ENCODE results near the gene GRIK3. TPM values are rescaled to one million over a fixed set of nuclear protein-coding genes. Genes with fewer than 3 reads are reported as not detected.

GRIK3 gene
- total RNA-seq, 1 donor from 2014 or later, result 0.27 TPM

DNA sequence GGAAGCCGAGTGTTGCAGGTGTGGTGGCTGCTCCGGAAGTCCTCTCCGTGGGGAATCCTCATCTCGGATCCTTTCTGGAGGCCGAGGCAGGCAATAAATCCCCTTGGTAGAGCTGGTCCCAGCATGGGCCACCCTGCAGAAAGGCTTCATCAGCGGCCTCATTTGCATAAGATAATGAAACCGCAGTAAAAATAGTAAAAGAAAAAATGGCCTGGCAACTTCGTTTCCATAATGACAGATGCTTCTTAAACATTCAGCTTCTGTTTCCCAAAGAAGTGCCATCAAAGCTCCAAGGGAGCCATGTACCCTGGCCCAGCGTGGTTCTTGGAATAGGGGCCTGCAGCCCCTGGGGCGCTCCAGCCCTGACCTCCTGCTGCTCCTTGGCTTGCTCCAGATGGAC lies 244.1 kb downstream of the GRIK3 start:
- H3K4me3 ChIP-seq, result no peak overlapping the region
- DNase-seq (no peak), ATAC-seq (no peak)
- H3K27me3 ChIP-seq (ENCODE audit: low read depth), result peaks cover 4% of the 10 kb centered on the region
- H3K27ac ChIP-seq, result no peak overlapping the region
- H3K9me3 ChIP-seq, result no peaks in the 10 kb centered on the region
- intact Hi-C loops (cut with DNase I), result no loop called here
- no peaks in the 10 kb centered on the region for H3K36me3 ChIP-seq
- no peaks in the 10 kb centered on the region for H3K4me1 ChIP-seq
- TF ChIP-seq, protein P1, sequence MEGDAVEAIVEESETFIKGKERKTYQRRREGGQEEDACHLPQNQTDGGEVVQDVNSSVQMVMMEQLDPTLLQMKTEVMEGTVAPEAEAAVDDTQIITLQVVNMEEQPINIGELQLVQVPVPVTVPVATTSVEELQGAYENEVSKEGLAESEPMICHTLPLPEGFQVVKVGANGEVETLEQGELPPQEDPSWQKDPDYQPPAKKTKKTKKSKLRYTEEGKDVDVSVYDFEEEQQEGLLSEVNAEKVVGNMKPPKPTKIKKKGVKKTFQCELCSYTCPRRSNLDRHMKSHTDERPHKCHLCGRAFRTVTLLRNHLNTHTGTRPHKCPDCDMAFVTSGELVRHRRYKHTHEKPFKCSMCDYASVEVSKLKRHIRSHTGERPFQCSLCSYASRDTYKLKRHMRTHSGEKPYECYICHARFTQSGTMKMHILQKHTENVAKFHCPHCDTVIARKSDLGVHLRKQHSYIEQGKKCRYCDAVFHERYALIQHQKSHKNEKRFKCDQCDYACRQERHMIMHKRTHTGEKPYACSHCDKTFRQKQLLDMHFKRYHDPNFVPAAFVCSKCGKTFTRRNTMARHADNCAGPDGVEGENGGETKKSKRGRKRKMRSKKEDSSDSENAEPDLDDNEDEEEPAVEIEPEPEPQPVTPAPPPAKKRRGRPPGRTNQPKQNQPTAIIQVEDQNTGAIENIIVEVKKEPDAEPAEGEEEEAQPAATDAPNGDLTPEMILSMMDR (IDR thresholded peaks at IDR 0.05), result no peak

GRCh38 chr1:36789535-36789934 lies 244.8 kb downstream of the GRIK3 start:
- ATAC-seq, result no peak
- H3K4me3 ChIP-seq, result no peak overlapping the region
- H3K9me3 ChIP-seq, result no peaks in the 10 kb centered on the region
- no peaks in the 10 kb centered on the region for H3K36me3 ChIP-seq
- TF ChIP-seq, protein P1 (IDR thresholded peaks at IDR 0.05), result no peak
- H3K4me1 ChIP-seq, result no peaks in the 10 kb centered on the region
- intact Hi-C loops (cut with DNase I), result no loop called here
- no peak for DNase-seq
- H3K27ac ChIP-seq, result no peak overlapping the region
- peaks cover 5% of the 10 kb centered on the region for H3K27me3 ChIP-seq (ENCODE audit: low read depth)

DNA sequence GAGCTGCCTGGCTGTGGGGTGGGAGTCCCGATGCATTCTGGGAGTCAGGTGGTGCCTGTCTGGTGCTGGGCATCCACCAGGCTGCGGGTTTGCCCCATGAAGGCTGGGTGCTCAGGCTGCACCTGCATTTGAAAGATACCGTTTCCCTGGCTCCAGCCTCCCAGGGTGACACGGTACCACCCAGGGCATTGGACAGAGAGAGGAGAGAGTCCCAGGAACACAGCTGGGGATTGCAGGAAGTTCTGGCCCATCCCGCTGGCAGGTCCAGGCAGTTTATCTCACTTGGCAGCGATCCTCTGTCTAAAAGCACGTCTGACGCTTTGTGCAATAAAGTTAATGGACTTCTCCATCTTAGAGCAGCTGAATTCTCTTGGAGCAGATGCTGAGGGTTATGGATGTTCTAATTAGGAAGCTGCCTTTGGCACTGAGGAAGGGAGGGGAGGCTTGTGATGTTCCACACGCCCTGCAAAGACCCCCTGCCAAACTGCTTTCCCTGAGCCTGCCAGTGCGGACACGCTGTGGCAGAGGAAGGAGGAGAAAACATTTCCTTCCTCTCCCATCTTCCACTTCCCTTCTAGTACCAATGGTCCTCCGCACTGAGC lies 246.9 kb downstream of the GRIK3 start:
- intact Hi-C loops (cut with DNase I), result no loop called here
- peaks cover 10% of the 10 kb centered on the region for H3K27me3 ChIP-seq (ENCODE audit: low read depth)
- TF ChIP-seq, protein P1 (IDR thresholded peaks at IDR 0.05), result no peak
- no peaks in the 10 kb centered on the region for H3K36me3 ChIP-seq
- DNase-seq, result no peak
- no peak overlapping the region for H3K4me3 ChIP-seq
- H3K9me3 ChIP-seq, result no peaks in the 10 kb centered on the region
- no peaks in the 10 kb centered on the region for H3K4me1 ChIP-seq
- H3K27ac ChIP-seq, result no peak overlapping the region
- no peak for ATAC-seq

DNA sequence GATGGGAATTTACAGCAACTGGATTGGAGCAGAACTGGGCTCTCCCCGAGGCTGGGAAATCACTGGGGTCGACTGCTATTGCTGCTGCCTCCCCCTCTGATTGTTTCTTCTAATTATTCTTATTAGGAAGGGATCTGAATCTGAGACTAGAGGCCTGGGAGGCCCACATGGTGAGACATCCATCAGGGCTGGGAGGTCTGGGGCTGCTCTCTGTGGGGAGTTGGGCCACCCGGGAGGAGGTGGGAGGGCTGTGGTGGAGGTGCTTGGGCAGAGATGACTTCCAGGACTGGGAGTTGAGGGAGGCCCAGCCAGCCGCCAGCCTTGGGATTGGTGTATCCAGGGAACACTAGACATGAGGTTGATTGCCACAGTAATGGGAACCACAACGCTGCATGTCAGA lies 247.9 kb downstream of the GRIK3 start:
- Histone ChIP-seq H3K9me3 (no peaks in the 10 kb centered on the region), H3K27ac (no peak overlapping the region), H3K36me3 (no peaks in the 10 kb centered on the region), H3K4me1 (no peaks in the 10 kb centered on the region), H3K27me3 (ENCODE audit: low read depth) (peaks cover 10% of the 10 kb centered on the region), H3K4me3 (no peak overlapping the region)
- ATAC-seq (no peak), DNase-seq (no peak)
- TF ChIP-seq, protein P1 (IDR thresholded peaks at IDR 0.05), result no peak
- intact Hi-C loops (cut with DNase I), result no loop called here

DNA sequence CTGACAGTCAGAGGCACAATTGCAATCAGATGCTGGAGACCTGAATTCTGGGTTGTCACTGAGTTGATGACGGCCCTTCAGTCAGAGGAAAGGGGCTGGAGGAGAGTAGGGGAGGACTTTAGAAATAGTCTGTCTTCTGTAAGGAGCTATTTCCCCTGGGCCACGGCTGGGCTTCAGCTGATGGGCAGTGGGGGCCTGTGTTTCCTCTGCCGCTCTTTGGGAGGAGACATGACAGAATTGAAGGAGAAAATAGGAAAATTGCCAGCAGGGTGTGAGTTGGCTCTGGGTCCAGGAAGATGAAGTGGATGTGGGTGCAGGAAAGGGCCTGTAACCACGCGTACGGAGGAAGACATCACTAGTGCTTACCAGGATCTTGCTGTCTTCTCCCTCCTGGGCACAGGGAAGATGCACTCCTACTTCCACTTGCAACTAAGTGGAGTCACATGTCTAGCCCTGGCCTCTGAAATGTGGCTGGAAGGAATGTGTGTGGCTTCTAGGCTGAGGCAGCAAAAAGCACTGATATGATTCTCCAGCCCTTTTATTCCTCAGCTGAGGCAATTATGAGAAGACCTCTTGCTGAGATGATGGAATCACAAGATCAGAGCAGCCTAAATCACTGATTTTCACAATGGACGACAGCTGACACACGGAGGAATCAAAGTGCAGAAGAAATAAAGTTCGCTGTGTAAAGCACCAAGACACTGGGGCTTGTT lies 250.0 kb downstream of the GRIK3 start:
- H3K27me3 ChIP-seq (ENCODE audit: low read depth), result peaks cover 10% of the 10 kb centered on the region
- H3K4me3 ChIP-seq, result no peak overlapping the region
- ATAC-seq (no peak), DNase-seq (no peak)
- no peaks in the 10 kb centered on the region for H3K36me3 ChIP-seq
- TF ChIP-seq, protein P1 (IDR thresholded peaks at IDR 0.05), result no peak
- H3K4me1 ChIP-seq, result no peaks in the 10 kb centered on the region
- no peak overlapping the region for H3K27ac ChIP-seq
- intact Hi-C loops (cut with DNase I), result no loop called here
- no peaks in the 10 kb centered on the region for H3K9me3 ChIP-seq

Data from lower lobe of right lung (tissue), 2 donors.